AG09309 (cell line): Measurements from ENCODE around the gene KIF1B.

Experiments used
- DNase-seq: peaks from one replicate; pipeline ENCODE4 v3.0.0-alpha.2; 2010; ENCODE audit warnings: low read depth
- H3K4me3 ChIP-seq: 2 replicates; pipeline ENCODE4 v1.5.1; 2011; ENCODE audit warnings: mild to moderate bottlenecking, low read depth, low read length, moderate library complexity; ENCODE audit not compliant: control insufficient read depth
- TF ChIP-seq, protein P1 (sequence below): IDR thresholded peaks from 2 replicates; pipeline ENCODE4 v1.5.1; 2011; ENCODE audit warnings: mild to moderate bottlenecking, low read depth, low read length, inconsistent platforms; ENCODE audit not compliant: insufficient read depth, control insufficient read depth; ENCODE audit errors: missing control alignments

Gene KIF1B

DNA sequence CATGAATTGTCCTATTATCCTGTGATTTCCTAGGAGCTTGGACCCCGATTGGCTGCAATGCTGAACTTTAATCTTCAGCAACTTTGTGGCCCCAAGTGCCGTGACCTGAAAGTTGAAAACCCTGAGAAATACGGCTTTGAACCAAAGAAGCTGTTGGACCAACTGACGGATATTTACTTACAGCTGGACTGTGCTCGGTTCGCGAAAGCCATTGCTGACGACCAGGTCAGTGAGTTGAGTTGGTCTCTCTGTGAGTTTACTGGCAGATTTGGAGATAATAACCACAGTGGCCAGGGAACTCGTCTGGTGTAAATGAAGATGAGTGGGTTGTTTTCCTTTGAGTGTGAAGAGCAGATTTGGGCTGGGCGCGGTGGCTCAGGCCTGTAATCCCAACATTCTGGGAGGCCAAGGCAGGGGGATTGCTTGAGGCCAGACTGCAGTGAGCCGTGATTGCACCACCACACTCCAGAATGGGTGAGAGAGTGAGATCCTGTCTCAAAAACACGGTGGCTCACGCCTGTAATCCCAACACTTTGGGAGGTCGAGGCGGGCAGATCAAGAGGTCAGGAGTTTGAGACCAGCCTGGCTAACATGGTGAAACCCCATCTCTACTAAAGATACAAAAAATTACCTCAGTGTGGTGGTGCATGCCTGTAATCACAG, 39.1 kb upstream of the KIF1B start:
- TF ChIP-seq, protein P1, sequence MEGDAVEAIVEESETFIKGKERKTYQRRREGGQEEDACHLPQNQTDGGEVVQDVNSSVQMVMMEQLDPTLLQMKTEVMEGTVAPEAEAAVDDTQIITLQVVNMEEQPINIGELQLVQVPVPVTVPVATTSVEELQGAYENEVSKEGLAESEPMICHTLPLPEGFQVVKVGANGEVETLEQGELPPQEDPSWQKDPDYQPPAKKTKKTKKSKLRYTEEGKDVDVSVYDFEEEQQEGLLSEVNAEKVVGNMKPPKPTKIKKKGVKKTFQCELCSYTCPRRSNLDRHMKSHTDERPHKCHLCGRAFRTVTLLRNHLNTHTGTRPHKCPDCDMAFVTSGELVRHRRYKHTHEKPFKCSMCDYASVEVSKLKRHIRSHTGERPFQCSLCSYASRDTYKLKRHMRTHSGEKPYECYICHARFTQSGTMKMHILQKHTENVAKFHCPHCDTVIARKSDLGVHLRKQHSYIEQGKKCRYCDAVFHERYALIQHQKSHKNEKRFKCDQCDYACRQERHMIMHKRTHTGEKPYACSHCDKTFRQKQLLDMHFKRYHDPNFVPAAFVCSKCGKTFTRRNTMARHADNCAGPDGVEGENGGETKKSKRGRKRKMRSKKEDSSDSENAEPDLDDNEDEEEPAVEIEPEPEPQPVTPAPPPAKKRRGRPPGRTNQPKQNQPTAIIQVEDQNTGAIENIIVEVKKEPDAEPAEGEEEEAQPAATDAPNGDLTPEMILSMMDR, result no peak

DNA sequence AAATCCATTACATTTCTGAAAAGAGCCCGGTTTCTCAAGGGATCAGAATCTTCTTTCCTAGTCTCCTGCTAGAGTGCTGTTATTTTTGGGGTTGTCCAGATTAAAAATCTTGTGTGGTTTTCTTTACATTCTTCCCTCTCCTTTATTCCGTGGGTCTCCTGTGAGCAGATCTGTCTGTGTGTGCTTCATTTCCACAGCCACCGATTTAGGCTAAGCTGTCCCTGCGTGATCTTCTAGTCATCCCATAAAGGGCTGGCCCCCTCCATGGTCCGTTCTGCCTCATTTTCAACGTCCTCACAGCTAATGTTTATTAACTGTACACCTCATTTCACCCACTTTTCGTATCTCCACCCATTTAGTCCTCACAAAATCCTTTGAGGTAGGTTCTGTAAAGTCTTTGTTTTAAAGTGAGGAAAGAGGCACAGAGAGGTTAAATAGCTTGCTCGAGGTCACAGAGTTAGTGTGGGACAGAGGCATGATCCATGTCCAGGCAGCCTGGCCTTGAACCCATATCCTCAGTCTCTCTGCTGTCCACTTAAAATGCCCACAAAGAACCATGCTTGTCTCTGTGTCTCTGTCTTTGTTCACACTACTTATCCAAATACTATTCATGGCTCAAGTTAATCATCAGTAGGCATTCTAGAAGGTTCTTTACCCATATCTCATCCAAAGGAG, 38.2 kb upstream of the KIF1B start:
- TF ChIP-seq, protein P1, result no peak
- DNase-seq, result no peak
- no peak overlapping the region for H3K4me3 ChIP-seq

More for the DNA sequence above, 39.1 kb upstream of the KIF1B start:
- DNase-seq, result no peak
- no peak overlapping the region for H3K4me3 ChIP-seq

DNA sequence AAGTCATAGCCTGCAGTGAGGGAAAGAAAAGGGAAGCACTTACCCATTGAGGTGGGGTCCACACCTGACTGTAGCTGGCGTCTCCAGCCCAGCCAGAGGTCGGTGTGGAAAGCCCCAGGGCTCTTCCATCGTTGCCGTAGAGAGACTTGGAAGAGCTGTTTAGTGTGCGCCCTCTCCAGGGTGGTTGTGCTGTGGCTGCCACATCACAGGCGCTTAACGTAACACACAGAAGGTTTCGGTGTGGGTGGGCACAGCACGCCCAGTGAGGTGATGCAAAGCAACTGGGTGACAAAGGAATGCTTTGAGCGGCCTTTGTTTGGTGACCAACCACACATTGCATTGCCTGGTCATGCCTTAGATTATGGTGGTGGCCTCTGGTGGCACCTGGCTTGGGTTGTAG, 36.8 kb upstream of the KIF1B start:
- DNase-seq, result no peak
- no peak overlapping the region for H3K4me3 ChIP-seq
- TF ChIP-seq, protein P1, result no peak

DNA sequence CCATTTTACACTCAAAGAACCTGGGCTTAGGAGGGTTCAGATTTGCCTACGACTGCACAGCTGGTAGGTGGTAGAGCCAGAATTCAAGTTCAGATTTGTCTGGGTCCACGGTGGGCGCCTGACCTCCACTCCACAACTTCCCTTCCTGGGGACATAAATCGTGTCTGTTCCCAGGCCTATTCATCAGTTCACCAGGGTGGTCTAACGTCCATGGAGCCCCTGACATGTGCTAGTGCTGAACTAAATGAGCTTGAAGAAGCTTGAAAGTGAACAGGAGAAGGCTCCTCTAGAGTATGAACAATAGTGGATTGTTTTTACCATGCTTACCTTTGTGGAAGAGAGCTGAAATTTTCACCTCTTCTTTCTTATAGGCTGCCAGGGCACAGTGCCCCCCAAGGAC, 32.5 kb upstream of the KIF1B start:
- TF ChIP-seq, protein P1, result no peak
- H3K4me3 ChIP-seq, result no peak overlapping the region
- DNase-seq, result no peak

DNA sequence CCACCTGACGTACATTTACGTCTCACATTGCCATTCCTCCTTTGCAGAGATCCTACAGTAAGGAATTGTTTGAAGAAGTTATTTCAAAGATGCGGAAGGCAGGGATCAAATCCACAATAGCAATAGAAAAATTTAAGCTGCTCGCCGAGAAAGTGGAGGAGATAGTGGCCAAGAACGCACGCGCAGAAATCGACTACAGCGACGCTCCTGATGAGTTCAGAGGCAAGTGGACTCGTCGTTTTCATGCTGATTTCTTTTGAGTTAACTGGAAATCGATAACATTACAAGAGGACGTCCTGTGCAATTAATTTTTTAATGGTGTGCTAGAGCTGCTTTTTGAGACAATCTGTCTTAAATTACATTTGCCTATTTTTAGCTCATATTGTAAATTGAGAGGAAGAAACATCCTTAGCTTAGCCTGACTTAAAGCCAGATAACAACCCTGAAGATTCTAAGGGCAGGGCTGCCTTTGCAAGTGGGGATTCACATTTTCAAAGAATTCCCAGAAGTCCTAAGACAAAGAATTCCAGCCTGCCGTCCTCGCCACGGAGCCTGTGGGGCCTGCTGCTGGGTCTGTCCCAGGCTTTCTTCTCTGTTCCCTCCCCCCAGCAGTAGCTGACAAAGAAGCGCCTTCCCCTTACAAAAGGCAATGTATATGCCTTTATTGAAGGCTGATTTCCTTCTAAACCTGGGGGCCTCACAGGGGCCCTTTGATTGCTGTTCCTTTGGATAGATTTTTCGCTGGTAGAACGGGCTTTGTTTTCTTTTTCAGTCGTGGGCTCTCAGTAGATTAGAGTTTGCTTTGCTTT, 31.6 kb upstream of the KIF1B start:
- DNase-seq, result no peak
- H3K4me3 ChIP-seq, result no peak overlapping the region
- TF ChIP-seq, protein P1, result no peak

DNA sequence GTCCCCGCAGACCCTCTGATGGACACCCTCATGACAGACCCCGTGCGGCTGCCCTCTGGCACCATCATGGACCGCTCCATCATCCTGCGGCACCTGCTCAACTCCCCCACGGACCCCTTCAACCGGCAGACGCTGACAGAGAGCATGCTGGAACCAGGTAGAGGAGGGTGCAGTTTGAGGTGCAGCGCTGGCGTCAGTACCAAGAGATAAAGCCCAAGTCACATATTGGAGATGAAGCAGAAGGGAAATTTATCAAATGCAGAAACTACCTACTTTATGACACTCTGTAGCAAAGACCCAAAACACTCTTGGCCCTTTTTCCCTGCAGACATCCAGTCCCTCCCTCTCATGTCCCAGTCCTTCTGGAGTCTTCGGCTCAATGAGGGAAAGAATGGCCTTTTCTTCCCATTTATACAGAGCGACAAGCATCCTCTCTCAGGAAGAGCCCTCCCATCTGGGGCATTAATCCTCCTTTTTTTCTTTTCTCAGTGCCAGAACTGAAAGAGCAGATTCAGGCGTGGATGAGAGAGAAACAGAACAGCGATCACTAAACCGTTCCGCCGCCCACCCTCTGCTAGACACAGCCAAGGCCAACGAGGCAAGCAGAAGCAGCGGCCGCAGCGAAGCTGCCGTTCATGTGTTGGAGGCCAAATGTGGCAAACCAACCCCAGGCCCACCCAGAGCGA, 30.8 kb upstream of the KIF1B start:
- H3K4me3 ChIP-seq, result no peak overlapping the region
- TF ChIP-seq, protein P1, result no peak
- DNase-seq, result no peak
